ENCODE results near the gene EFHD1.
"Not testable (repeated sequence)": the region's sequence is repeated elsewhere in the genome, so short reads cannot be mapped to it uniquely, and the experiment has no call there.

EFHD1 gene

DNA sequence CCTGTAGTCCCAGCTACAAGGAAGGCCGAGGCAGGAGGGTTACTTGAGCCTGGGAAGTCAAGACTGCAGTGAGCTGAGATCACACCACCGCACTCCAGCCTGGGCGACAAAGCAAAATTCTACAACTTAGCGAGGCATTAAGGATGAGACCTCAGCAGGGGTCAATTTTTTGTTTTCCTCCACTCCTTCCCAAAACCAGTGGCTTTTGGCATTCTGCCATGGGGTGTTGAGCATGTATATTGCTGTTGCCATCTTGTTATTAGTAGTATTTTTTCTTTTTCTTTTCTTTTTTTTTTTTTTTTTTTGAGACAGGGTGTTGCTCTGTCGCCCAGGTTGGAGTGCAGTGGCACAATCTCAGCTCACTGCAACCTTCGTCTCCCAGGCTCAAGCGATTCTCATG lies 54.8 kb downstream of the EFHD1 start:
- no peaks in the 10 kb centered on the region for H4K20me1 ChIP-seq (ENCODE audit: insufficient read depth, low read length)
- no peaks in the 10 kb centered on the region for H3K9me3 ChIP-seq (replicated peaks; ENCODE audit: insufficient read depth, low read length)
- H3K27ac ChIP-seq (ENCODE audit: low read length): no peak overlapping the region
- no peaks in the 10 kb centered on the region for H3K27me3 ChIP-seq (replicated peaks; ENCODE audit: insufficient read depth, low read length)
- no peaks in the 10 kb centered on the region for H3K4me1 ChIP-seq (ENCODE audit: low read length)
- H3K79me2 ChIP-seq (ENCODE audit: low read length): no peaks in the 10 kb centered on the region
- no peaks in the 10 kb centered on the region for H3F3A ChIP-seq (ENCODE audit: insufficient read depth, low read length)
- H3K36me3 ChIP-seq (replicated peaks; ENCODE audit: insufficient read depth, low read length): no peaks in the 10 kb centered on the region
- H3K4me3 ChIP-seq (ENCODE audit: low read length): no peak overlapping the region
- TF ChIP-seq, protein P1, sequence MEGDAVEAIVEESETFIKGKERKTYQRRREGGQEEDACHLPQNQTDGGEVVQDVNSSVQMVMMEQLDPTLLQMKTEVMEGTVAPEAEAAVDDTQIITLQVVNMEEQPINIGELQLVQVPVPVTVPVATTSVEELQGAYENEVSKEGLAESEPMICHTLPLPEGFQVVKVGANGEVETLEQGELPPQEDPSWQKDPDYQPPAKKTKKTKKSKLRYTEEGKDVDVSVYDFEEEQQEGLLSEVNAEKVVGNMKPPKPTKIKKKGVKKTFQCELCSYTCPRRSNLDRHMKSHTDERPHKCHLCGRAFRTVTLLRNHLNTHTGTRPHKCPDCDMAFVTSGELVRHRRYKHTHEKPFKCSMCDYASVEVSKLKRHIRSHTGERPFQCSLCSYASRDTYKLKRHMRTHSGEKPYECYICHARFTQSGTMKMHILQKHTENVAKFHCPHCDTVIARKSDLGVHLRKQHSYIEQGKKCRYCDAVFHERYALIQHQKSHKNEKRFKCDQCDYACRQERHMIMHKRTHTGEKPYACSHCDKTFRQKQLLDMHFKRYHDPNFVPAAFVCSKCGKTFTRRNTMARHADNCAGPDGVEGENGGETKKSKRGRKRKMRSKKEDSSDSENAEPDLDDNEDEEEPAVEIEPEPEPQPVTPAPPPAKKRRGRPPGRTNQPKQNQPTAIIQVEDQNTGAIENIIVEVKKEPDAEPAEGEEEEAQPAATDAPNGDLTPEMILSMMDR (IDR thresholded peaks at IDR 0.05; ENCODE audit: low read length): no peak
- no peak for TF ChIP-seq EZH2 (optimal IDR thresholded peaks at IDR 0.05; ENCODE audit: low read depth, low read length)
- TF ChIP-seq EZH2phosphoT487 (IDR thresholded peaks at IDR 0.05; ENCODE audit: low read length): no peak
- DNase-seq: no peak
- no peak overlapping the region for H3K9ac ChIP-seq (ENCODE audit: low read length)
- no peaks in the 10 kb centered on the region for H3K9me2 ChIP-seq (replicated peaks; ENCODE audit: insufficient read depth, low read length)
- no peak overlapping the region for H2AFZ ChIP-seq (ENCODE audit: low read length)
- H3K4me2 ChIP-seq (ENCODE audit: low read depth, low read length): no peak overlapping the region

DNA sequence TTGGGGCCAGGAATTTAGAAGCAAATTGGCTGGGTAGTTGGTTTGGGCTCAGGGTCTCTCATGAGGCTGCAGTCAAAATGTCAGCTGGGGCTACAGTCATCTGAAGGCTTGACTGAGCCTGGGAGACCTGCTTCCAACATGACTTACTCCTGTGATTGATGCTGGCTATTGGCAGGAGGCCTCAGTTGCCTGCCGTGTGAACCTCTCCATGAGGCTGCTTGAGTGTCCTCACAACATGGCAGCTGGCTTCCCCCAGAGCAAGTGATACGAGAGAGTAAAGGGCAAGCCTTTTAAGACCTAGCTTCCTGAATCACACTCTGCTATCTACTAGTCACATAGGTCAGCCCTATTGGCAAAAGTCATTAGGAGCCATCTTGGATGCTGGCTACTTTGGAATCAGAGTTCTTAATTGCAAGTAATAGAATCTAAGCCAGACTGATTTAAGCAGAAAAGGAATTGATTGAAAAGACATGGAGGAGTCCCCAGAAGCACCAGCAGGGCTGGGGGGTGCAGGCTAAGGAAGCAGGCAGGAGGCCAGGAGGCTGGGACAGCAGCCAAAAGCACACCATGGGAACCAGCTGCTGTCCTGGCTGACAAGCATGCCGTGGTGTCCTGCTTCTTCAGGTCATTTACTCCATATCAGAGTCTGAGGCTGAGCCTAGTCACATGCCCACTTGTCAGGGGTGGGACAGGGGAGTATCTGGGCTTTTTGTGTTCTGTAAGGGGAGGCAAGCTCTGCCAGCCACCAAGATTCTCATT lies 55.9 kb downstream of the EFHD1 start:
- Histone ChIP-seq H3K4me3 (ENCODE audit: low read length) (no peak overlapping the region), H3K4me1 (ENCODE audit: low read length) (no peaks in the 10 kb centered on the region), H4K20me1 (ENCODE audit: insufficient read depth, low read length) (no peaks in the 10 kb centered on the region), H2AFZ (ENCODE audit: low read length) (no peak overlapping the region), H3K9me2 (replicated peaks; ENCODE audit: insufficient read depth, low read length) (no peaks in the 10 kb centered on the region), H3K36me3 (replicated peaks; ENCODE audit: insufficient read depth, low read length) (no peaks in the 10 kb centered on the region), H3K27me3 (replicated peaks; ENCODE audit: insufficient read depth, low read length) (no peaks in the 10 kb centered on the region), H3K9me3 (replicated peaks; ENCODE audit: insufficient read depth, low read length) (no peaks in the 10 kb centered on the region), H3K4me2 (ENCODE audit: low read depth, low read length) (no peak overlapping the region), H3K9ac (ENCODE audit: low read length) (no peak overlapping the region), H3K27ac (ENCODE audit: low read length) (no peak overlapping the region), H3F3A (ENCODE audit: insufficient read depth, low read length) (no peaks in the 10 kb centered on the region), H3K79me2 (ENCODE audit: low read length) (no peaks in the 10 kb centered on the region)
- DNase-seq: no peak
- TF ChIP-seq EZH2phosphoT487 (IDR thresholded peaks at IDR 0.05; ENCODE audit: low read length) (no peak), EZH2 (optimal IDR thresholded peaks at IDR 0.05; ENCODE audit: low read depth, low read length) (no peak)
- TF ChIP-seq, protein P1 (IDR thresholded peaks at IDR 0.05; ENCODE audit: low read length): no peak

DNA sequence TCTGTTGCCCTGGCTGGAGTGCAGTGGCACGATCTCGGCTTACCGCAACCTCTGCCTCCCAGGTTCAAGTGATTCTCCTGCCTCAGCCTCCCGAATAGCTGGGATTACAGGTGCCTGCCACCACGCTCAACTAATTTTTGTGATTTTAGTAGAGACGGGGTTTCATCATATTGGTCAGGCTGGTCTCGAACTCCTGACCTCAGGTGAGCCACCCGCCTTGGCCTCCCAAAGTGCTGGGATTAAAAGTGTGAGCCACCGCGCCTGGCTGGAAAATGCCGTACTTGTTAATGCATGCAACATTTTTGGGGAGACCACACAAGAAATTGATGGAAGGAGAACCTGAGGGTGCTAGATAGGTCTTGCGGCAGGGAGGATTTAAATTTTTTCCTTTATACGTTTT lies 57.7 kb downstream of the EFHD1 start:
- not testable (repeated sequence) for H3K4me2 ChIP-seq (ENCODE audit: low read depth, low read length); H3K9me3 ChIP-seq (replicated peaks; ENCODE audit: insufficient read depth, low read length); H2AFZ ChIP-seq (ENCODE audit: low read length); H3K9me2 ChIP-seq (replicated peaks; ENCODE audit: insufficient read depth, low read length); H3K9ac ChIP-seq (ENCODE audit: low read length); H3K36me3 ChIP-seq (replicated peaks; ENCODE audit: insufficient read depth, low read length); H3K4me1 ChIP-seq (ENCODE audit: low read length); H4K20me1 ChIP-seq (ENCODE audit: insufficient read depth, low read length); H3K79me2 ChIP-seq (ENCODE audit: low read length); H3F3A ChIP-seq (ENCODE audit: insufficient read depth, low read length); H3K4me3 ChIP-seq (ENCODE audit: low read length); H3K27ac ChIP-seq (ENCODE audit: low read length); DNase-seq; H3K27me3 ChIP-seq (replicated peaks; ENCODE audit: insufficient read depth, low read length)

DNA sequence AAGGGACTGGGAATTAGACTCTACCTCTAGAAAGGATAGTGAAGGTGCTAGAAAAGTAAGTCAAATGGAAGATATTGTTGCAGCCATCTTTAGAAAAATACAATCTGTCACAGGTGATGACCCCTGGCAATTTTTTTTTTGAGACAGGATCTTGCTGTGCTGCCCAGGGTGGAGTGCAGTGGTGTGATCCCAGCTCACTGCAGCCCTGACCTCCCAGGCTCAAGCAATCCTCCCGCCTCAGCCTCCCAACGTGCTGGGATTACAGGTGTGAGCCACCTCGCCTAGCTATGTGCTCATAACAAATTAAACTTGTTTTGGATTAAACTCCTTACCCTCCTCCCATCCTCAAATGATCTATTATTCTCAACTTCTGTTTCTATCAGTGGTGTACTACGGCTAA lies 59.9 kb downstream of the EFHD1 start:
- Histone ChIP-seq H3F3A (ENCODE audit: insufficient read depth, low read length) (0 out of 2 replicates have a peak, but pooled peaks cover 3% of the 10 kb centered on the region), H3K27ac (ENCODE audit: low read length) (no peak overlapping the region), H3K9ac (ENCODE audit: low read length) (no peak overlapping the region), H3K27me3 (replicated peaks; ENCODE audit: insufficient read depth, low read length) (no peaks in the 10 kb centered on the region), H3K9me3 (replicated peaks; ENCODE audit: insufficient read depth, low read length) (no peaks in the 10 kb centered on the region), H3K9me2 (replicated peaks; ENCODE audit: insufficient read depth, low read length) (no peaks in the 10 kb centered on the region), H2AFZ (ENCODE audit: low read length) (no peak overlapping the region), H3K36me3 (replicated peaks; ENCODE audit: insufficient read depth, low read length) (no peaks in the 10 kb centered on the region), H3K4me2 (ENCODE audit: low read depth, low read length) (no peak overlapping the region), H3K79me2 (ENCODE audit: low read length) (peaks cover 12% of the 10 kb centered on the region), H4K20me1 (ENCODE audit: insufficient read depth, low read length) (no peaks in the 10 kb centered on the region), H3K4me1 (ENCODE audit: low read length) (peaks cover 6% of the 10 kb centered on the region; the same call in 1 of the 2 replicates), H3K4me3 (ENCODE audit: low read length) (no peak overlapping the region)
- no peak for DNase-seq
- TF ChIP-seq EZH2phosphoT487 (IDR thresholded peaks at IDR 0.05; ENCODE audit: low read length): no peak

Data from MM.1S (cell line).